OCI-LY7 (cell line): ENCODE results near the gene ADSS1. TPM values are rescaled to one million over a fixed set of nuclear protein-coding genes. Genes with fewer than 3 reads are reported as not detected.

Experiments used
- BruUV-seq: library from RNA; stranded (reverse); fragments of 400-500 nt; replicated peaks from 2 replicates; lab custom pipeline; 2021; lab: Mats Ljungman, UMichigan
- CTCF ChIA-PET: fragments of 300-600 bp; sonication (Branson Sonifier 250); formaldehyde crosslinking; loops from one replicate; lab custom pipeline; 2022; ENCODE audit warnings: antibody characterized with exemption; ENCODE audit not compliant: unreplicated experiment; lab: Charles Lee
- POLR2A ChIA-PET: fragments of 300-600 bp; sonication (Branson Sonifier 250); formaldehyde crosslinking; loops from one replicate; lab custom pipeline; 2022; ENCODE audit warnings: antibody characterized with exemption; lab: Charles Lee
- DNase-seq: peaks from one replicate; pipeline ENCODE4 v3.0.0-alpha.2; 2015; ENCODE audit warnings: low spot score
- H2AFZ ChIP-seq: fragments of 200-600 bp; sonication (generic), shearing (Covaris generic); 2 replicates; pipeline ENCODE4 v1.6.1; 2014; ENCODE audit warnings: mild to moderate bottlenecking, antibody characterized with exemption, low read length, moderate library complexity
- H3K27ac ChIP-seq: fragments of 200-600 bp; sonication (generic); 2 replicates; pipeline ENCODE4 v1.5.1; 2014; ENCODE audit warnings: mixed run types, low read depth, mild to moderate bottlenecking, moderate library complexity, low read length, inconsistent platforms; ENCODE audit not compliant: poor library complexity, severe bottlenecking
- H3K36me3 ChIP-seq: fragments of 200-600 bp; sonication (generic); 2 replicates; pipeline ENCODE4 v1.6.1; 2014; ENCODE audit warnings: mild to moderate bottlenecking, antibody characterized with exemption, low read length, moderate library complexity, mixed read lengths; ENCODE audit not compliant: insufficient read depth
- H3K4me1 ChIP-seq: fragments of 200-600 bp; sonication (generic); 2 replicates; pipeline ENCODE4 v1.5.1; 2014; ENCODE audit warnings: mild to moderate bottlenecking, low read length; ENCODE audit not compliant: insufficient read depth, poor library complexity, severe bottlenecking
- H3K4me2 ChIP-seq: fragments of 200-600 bp; sonication (generic); 2 replicates; pipeline ENCODE4 v1.6.1; 2014; ENCODE audit warnings: mild to moderate bottlenecking, low read length
- H3K4me3 ChIP-seq: fragments of 200-600 bp; sonication (generic); 2 replicates; pipeline ENCODE4 v1.5.1; 2014; ENCODE audit warnings: mild to moderate bottlenecking, low read depth, low read length; ENCODE audit not compliant: poor library complexity, severe bottlenecking
- H3K79me2 ChIP-seq: fragments of 200-600 bp; sonication (generic); 2 replicates; pipeline ENCODE4 v1.6.1; 2016; ENCODE audit warnings: low read depth, mild to moderate bottlenecking, low read length, moderate library complexity, mixed read lengths; ENCODE audit not compliant: insufficient read depth
- H3K9me2 ChIP-seq: fragments of 200-600 bp; sonication (generic); 2 replicates; pipeline ENCODE4 v1.6.1; 2016; ENCODE audit warnings: mild to moderate bottlenecking, low read length, mixed read lengths; ENCODE audit not compliant: insufficient read depth
- H3K9me3 ChIP-seq: fragments of 200-600 bp; sonication (generic); 2 replicates; pipeline ENCODE4 v1.6.1; 2014; ENCODE audit warnings: mild to moderate bottlenecking, mixed run types, low read length, mixed read lengths
- H4K20me1 ChIP-seq: fragments of 200-600 bp; sonication (generic); 2 replicates; pipeline ENCODE4 v1.6.1; 2014; ENCODE audit warnings: mild to moderate bottlenecking, antibody characterized with exemption, low read length, moderate library complexity, mixed read lengths; ENCODE audit not compliant: insufficient read depth
- EZH2phosphoT487 ChIP-seq: fragments of 200-600 bp; sonication (generic); IDR thresholded peaks from 2 replicates; pipeline ENCODE4 v1.6.1; 2018; ENCODE audit warnings: low read depth, borderline replicate concordance, mild to moderate bottlenecking, mixed run types, antibody characterized with exemption, low read length, moderate library complexity, mixed read lengths
- intact Hi-C: fragments of 100-400 bp; cut with micrococcal nuclease; formaldehyde crosslinking; loops from one replicate; pipeline ENCODE4 v1.10.0; 2022; ENCODE audit not compliant: unreplicated experiment
- total RNA-seq, 2 experiments: library from RNA; depleted of rRNA in 1 of 2; stranded (reverse); fragments of >200 nt in 1 of 2; shearing (Covaris generic) in 1 of 2; gene quantifications; 2 replicates each; pipeline ENCODE4 v1.2.3, GENCODE V29; 2014 to 2022
- TF ChIP-seq, protein P1 (sequence below): fragments of 200-600 bp; sonication (generic); conservative IDR thresholded peaks from 2 replicates; pipeline ENCODE4 v1.5.1; 2014; ENCODE audit warnings: mild to moderate bottlenecking, antibody characterized with exemption, low read length, moderate library complexity, mixed read lengths

The ADSS1 gene
- total RNA-seq, 2 experiments from 2014 or later = 2.8 TPM; not detected in 1

GRCh38 chr14:104705340-104706047 is 18.5 kb upstream of the ADSS1 start:
- intact Hi-C loops = no loop called here
- H3K36me3 ChIP-seq = peaks cover 27% of the 10 kb centered on the region
- no peak for TF ChIP-seq EZH2phosphoT487
- TF ChIP-seq, protein P1, sequence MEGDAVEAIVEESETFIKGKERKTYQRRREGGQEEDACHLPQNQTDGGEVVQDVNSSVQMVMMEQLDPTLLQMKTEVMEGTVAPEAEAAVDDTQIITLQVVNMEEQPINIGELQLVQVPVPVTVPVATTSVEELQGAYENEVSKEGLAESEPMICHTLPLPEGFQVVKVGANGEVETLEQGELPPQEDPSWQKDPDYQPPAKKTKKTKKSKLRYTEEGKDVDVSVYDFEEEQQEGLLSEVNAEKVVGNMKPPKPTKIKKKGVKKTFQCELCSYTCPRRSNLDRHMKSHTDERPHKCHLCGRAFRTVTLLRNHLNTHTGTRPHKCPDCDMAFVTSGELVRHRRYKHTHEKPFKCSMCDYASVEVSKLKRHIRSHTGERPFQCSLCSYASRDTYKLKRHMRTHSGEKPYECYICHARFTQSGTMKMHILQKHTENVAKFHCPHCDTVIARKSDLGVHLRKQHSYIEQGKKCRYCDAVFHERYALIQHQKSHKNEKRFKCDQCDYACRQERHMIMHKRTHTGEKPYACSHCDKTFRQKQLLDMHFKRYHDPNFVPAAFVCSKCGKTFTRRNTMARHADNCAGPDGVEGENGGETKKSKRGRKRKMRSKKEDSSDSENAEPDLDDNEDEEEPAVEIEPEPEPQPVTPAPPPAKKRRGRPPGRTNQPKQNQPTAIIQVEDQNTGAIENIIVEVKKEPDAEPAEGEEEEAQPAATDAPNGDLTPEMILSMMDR = no peak
- H4K20me1 ChIP-seq = no peaks in the 10 kb centered on the region
- H3K4me3 ChIP-seq = no peak overlapping the region
- CTCF ChIA-PET = no interaction called here
- no peaks in the 10 kb centered on the region for H3K79me2 ChIP-seq
- no peaks in the 10 kb centered on the region for H3K9me2 ChIP-seq
- H2AFZ ChIP-seq = no peak overlapping the region
- no peaks in the 10 kb centered on the region for H3K4me1 ChIP-seq
- no peak overlapping the region for H3K4me2 ChIP-seq
- POLR2A ChIA-PET = interaction anchor here (1.2 kb wide), 1 partner anchor 47 kb away, joined by 4 read pairs; no protein-coding TSS in a partner anchor
- H3K9me3 ChIP-seq = no peaks in the 10 kb centered on the region
- DNase-seq = peak; percentile 27
- BruUV-seq = no TSS peak
- H3K27ac ChIP-seq = no peak overlapping the region

GRCh38 chr14:104706733-104707607 is 17.1 kb upstream of the ADSS1 start:
- no peaks in the 10 kb centered on the region for H4K20me1 ChIP-seq
- TF ChIP-seq, protein P1 = no peak
- ChIA-PET POLR2A (no interaction called here), CTCF (no interaction called here)
- peaks cover 34% of the 10 kb centered on the region for H3K36me3 ChIP-seq
- H3K9me2 ChIP-seq = no peaks in the 10 kb centered on the region
- intact Hi-C loops = no loop called here
- H3K4me3 ChIP-seq = no peak overlapping the region
- BruUV-seq = no TSS peak
- H3K4me2 ChIP-seq = no peak overlapping the region
- DNase-seq = no peak
- H3K27ac ChIP-seq = no peak overlapping the region
- no peak overlapping the region for H2AFZ ChIP-seq
- H3K79me2 ChIP-seq = no peaks in the 10 kb centered on the region
- H3K4me1 ChIP-seq = no peaks in the 10 kb centered on the region
- H3K9me3 ChIP-seq = no peaks in the 10 kb centered on the region
